ENCODE measurements around the gene RAB5A.

The RAB5A gene

GRCh38 chr3:19959505-19959904 is 12.6 kb downstream of the RAB5A start:
- Histone ChIP-seq H3K79me1 (ENCODE audit: low read length) (no peaks in the 10 kb centered on the region), H3K4me1 (ENCODE audit: control insufficient read depth in 1 of 2, insufficient read depth in 2 of 2, low read length in 2 of 2) (peaks cover 0 to 3% of the 10 kb centered on the region in 2 experiments), H4K91ac (ENCODE audit: low read depth, low read length) (no peak overlapping the region), H3K36me3 (ENCODE audit: control insufficient read depth in 1 of 2, insufficient read depth in 2 of 2, low read length in 2 of 2) (peaks cover 11 to 12% of the 10 kb centered on the region in 2 experiments), H3K23ac (ENCODE audit: low read length) (no peak overlapping the region), H2BK120ac (ENCODE audit: insufficient read depth, low read length, poor library complexity) (no peak overlapping the region), H3K4me2 (ENCODE audit: low read length) (no peak overlapping the region), H3K14ac (ENCODE audit: low read length) (no peak overlapping the region), H3K4ac (ENCODE audit: low read depth, low read length) (no peak overlapping the region), H2AFZ (ENCODE audit: insufficient read depth, low read length, poor library complexity) (no peak overlapping the region), H4K8ac (ENCODE audit: low read depth, low read length) (no peak overlapping the region), H3K18ac (ENCODE audit: low read length) (no peak overlapping the region), H3K9ac (ENCODE audit: low read length) (no peak overlapping the region), H3K27ac (ENCODE audit: low read depth, low read length) (no peak overlapping the region), H3K79me2 (ENCODE audit: control insufficient read depth, insufficient read depth, low read length, poor library complexity) (no peaks in the 10 kb centered on the region), H2BK12ac (ENCODE audit: low read length) (no peak overlapping the region), H2AK5ac (ENCODE audit: low read length) (no peak overlapping the region), H3K4me3 (ENCODE audit: low read depth, low read length) (no peak overlapping the region), H4K12ac (ENCODE audit: low read depth, low read length) (no peak overlapping the region), H3K9me3 (ENCODE audit: insufficient read depth, low read depth, low read length) (no peaks in the 10 kb centered on the region), H2BK5ac (ENCODE audit: low read depth, low read length, poor library complexity) (no peak overlapping the region), H3K27me3 (ENCODE audit: insufficient read depth, low read length) (no peaks in the 10 kb centered on the region)
- DNase-seq = no peak
- no CpG with 5 or more reads among the region's 4 CpGs for WGBS (ENCODE audit: extremely low coverage, insufficient coverage, insufficient read length)

GRCh38 chr3:19960696-19961095 is 13.8 kb downstream of the RAB5A start:
- Histone ChIP-seq H4K8ac (ENCODE audit: low read depth, low read length) (no peak overlapping the region), H2BK120ac (ENCODE audit: insufficient read depth, low read length, poor library complexity) (no peak overlapping the region), H2AK5ac (ENCODE audit: low read length) (no peak overlapping the region), H3K36me3 (ENCODE audit: control insufficient read depth in 1 of 2, insufficient read depth in 2 of 2, low read length in 2 of 2) (peaks cover 6 to 9% of the 10 kb centered on the region in 2 experiments), H3K79me2 (ENCODE audit: control insufficient read depth, insufficient read depth, low read length, poor library complexity) (peaks cover 1% of the 10 kb centered on the region), H3K9ac (ENCODE audit: low read length) (no peak overlapping the region), H3K4me1 (ENCODE audit: control insufficient read depth in 1 of 2, insufficient read depth in 2 of 2, low read length in 2 of 2) (peaks cover 0 to 3% of the 10 kb centered on the region in 2 experiments), H3K14ac (ENCODE audit: low read length) (no peak overlapping the region), H3K9me3 (ENCODE audit: insufficient read depth, low read depth, low read length) (no peaks in the 10 kb centered on the region), H3K4me3 (ENCODE audit: low read depth, low read length) (no peak overlapping the region), H3K4ac (ENCODE audit: low read depth, low read length) (no peak overlapping the region), H2BK5ac (ENCODE audit: low read depth, low read length, poor library complexity) (no peak overlapping the region), H3K79me1 (ENCODE audit: low read length) (no peaks in the 10 kb centered on the region), H3K18ac (ENCODE audit: low read length) (no peak overlapping the region), H2BK12ac (ENCODE audit: low read length) (no peak overlapping the region), H3K4me2 (ENCODE audit: low read length) (no peak overlapping the region), H3K27me3 (ENCODE audit: insufficient read depth, low read length) (no peaks in the 10 kb centered on the region), H3K23ac (ENCODE audit: low read length) (no peak overlapping the region), H2AFZ (ENCODE audit: insufficient read depth, low read length, poor library complexity) (no peak overlapping the region), H3K27ac (ENCODE audit: low read depth, low read length) (no peak overlapping the region), H4K12ac (ENCODE audit: low read depth, low read length) (no peak overlapping the region), H4K91ac (ENCODE audit: low read depth, low read length) (no peak overlapping the region)
- no peak for DNase-seq
- no CpG with 5 or more reads among the region's 4 CpGs for WGBS (ENCODE audit: extremely low coverage, insufficient coverage, insufficient read length)

- no CpG with 5 or more reads among the region's 4 CpGs for WGBS (ENCODE audit: extremely low coverage, insufficient coverage, insufficient read length)
These were observed 15.1 kb downstream of the RAB5A start for GRCh38 chr3:19961960-19962359.

GRCh38 chr3:19967208-19967607 is 20.3 kb downstream of the RAB5A start:
- Histone ChIP-seq H3K9me3 (ENCODE audit: insufficient read depth, low read depth, low read length) (no peaks in the 10 kb centered on the region), H3K27ac (ENCODE audit: low read depth, low read length) (no peak overlapping the region), H2BK120ac (ENCODE audit: insufficient read depth, low read length, poor library complexity) (no peak overlapping the region), H2BK12ac (ENCODE audit: low read length) (no peak overlapping the region), H2AK5ac (ENCODE audit: low read length) (no peak overlapping the region), H3K14ac (ENCODE audit: low read length) (no peak overlapping the region), H3K4me2 (ENCODE audit: low read length) (no peak overlapping the region), H3K9ac (ENCODE audit: low read length) (no peak overlapping the region), H3K79me2 (ENCODE audit: control insufficient read depth, insufficient read depth, low read length, poor library complexity) (peaks cover 4% of the 10 kb centered on the region), H2AFZ (ENCODE audit: insufficient read depth, low read length, poor library complexity) (no peak overlapping the region), H3K27me3 (ENCODE audit: insufficient read depth, low read length) (no peaks in the 10 kb centered on the region), H3K4me3 (ENCODE audit: low read depth, low read length) (no peak overlapping the region), H3K18ac (ENCODE audit: low read length) (no peak overlapping the region), H3K4me1 (ENCODE audit: control insufficient read depth in 1 of 2, insufficient read depth in 2 of 2, low read length in 2 of 2) (no peaks in the 10 kb centered on the region), H4K8ac (ENCODE audit: low read depth, low read length) (no peak overlapping the region), H3K23ac (ENCODE audit: low read length) (no peak overlapping the region), H2BK5ac (ENCODE audit: low read depth, low read length, poor library complexity) (no peak overlapping the region), H3K4ac (ENCODE audit: low read depth, low read length) (no peak overlapping the region), H4K91ac (ENCODE audit: low read depth, low read length) (no peak overlapping the region), H3K79me1 (ENCODE audit: low read length) (no peaks in the 10 kb centered on the region), H3K36me3 (ENCODE audit: control insufficient read depth in 1 of 2, insufficient read depth in 2 of 2, low read length in 2 of 2) (peaks cover 4 to 9% of the 10 kb centered on the region in 2 experiments), H4K12ac (ENCODE audit: low read depth, low read length) (no peak overlapping the region)
- WGBS (ENCODE audit: extremely low coverage, insufficient coverage, insufficient read length) = no CpG with 5 or more reads among the region's 6 CpGs
- DNase-seq = no peak

More at GRCh38 chr3:19961960-19962359, 15.1 kb downstream of the RAB5A start:
- Histone ChIP-seq H3K14ac (ENCODE audit: low read length) (no peak overlapping the region), H3K27me3 (ENCODE audit: insufficient read depth, low read length) (no peaks in the 10 kb centered on the region), H3K9ac (ENCODE audit: low read length) (no peak overlapping the region), H3K4me3 (ENCODE audit: low read depth, low read length) (no peak overlapping the region), H2BK120ac (ENCODE audit: insufficient read depth, low read length, poor library complexity) (no peak overlapping the region), H4K91ac (ENCODE audit: low read depth, low read length) (no peak overlapping the region), H2BK5ac (ENCODE audit: low read depth, low read length, poor library complexity) (no peak overlapping the region), H3K23ac (ENCODE audit: low read length) (no peak overlapping the region), H2AK5ac (ENCODE audit: low read length) (no peak overlapping the region), H3K36me3 (ENCODE audit: control insufficient read depth in 1 of 2, insufficient read depth in 2 of 2, low read length in 2 of 2) (peaks cover 9 to 10% of the 10 kb centered on the region in 2 experiments), H2AFZ (ENCODE audit: insufficient read depth, low read length, poor library complexity) (no peak overlapping the region), H4K8ac (ENCODE audit: low read depth, low read length) (no peak overlapping the region), H3K9me3 (ENCODE audit: insufficient read depth, low read depth, low read length) (no peaks in the 10 kb centered on the region), H3K27ac (ENCODE audit: low read depth, low read length) (no peak overlapping the region), H3K4me2 (ENCODE audit: low read length) (no peak overlapping the region), H3K18ac (ENCODE audit: low read length) (no peak overlapping the region), H3K4me1 (ENCODE audit: control insufficient read depth in 1 of 2, insufficient read depth in 2 of 2, low read length in 2 of 2) (peaks cover 0 to 1% of the 10 kb centered on the region in 2 experiments), H3K79me1 (ENCODE audit: low read length) (no peaks in the 10 kb centered on the region), H4K12ac (ENCODE audit: low read depth, low read length) (no peak overlapping the region), H3K4ac (ENCODE audit: low read depth, low read length) (no peak overlapping the region), H3K79me2 (ENCODE audit: control insufficient read depth, insufficient read depth, low read length, poor library complexity) (peaks cover 2% of the 10 kb centered on the region), H2BK12ac (ENCODE audit: low read length) (no peak overlapping the region)
- peak in 1 of 2 donors; percentile 64 for DNase-seq

Measured in trophoblast cell (in vitro differentiated cells and primary cell).